MM.1S (cell line): Measurements from ENCODE around the gene RASA1.
A peak's percentile ranks its signal among the peaks of the same experiment; 100 is the strongest.

Source experiments
- DNase-seq: peaks from one replicate; pipeline ENCODE4 v3.0.0-alpha.2; 2015
- H2AFZ ChIP-seq: fragments of 300-600 bp; sonication (generic); 2 replicates; pipeline ENCODE4 v1.6.0; 2016; ENCODE audit warnings: antibody characterized with exemption, low read length
- H3F3A ChIP-seq: fragments of 300-600 bp; sonication (generic); 2 replicates; pipeline ENCODE4 v1.6.1; 2016; ENCODE audit warnings: mild to moderate bottlenecking, antibody characterized with exemption, low read length, moderate library complexity, mixed read lengths; ENCODE audit not compliant: insufficient read depth
- H3K27ac ChIP-seq: fragments of 300-600 bp; sonication (generic); 2 replicates; pipeline ENCODE4 v1.5.1; 2016; ENCODE audit warnings: mild to moderate bottlenecking, low read length
- H3K27me3 ChIP-seq: fragments of 300-600 bp; sonication (generic); replicated peaks from 2 replicates; pipeline ENCODE4 v1.6.0; 2016; ENCODE audit warnings: low read length; ENCODE audit not compliant: insufficient read depth
- H3K36me3 ChIP-seq: fragments of 300-600 bp; sonication (generic); replicated peaks from 2 replicates; pipeline ENCODE4 v1.6.1; 2016; ENCODE audit warnings: mild to moderate bottlenecking, low read length, mixed read lengths; ENCODE audit not compliant: insufficient read depth
- H3K4me1 ChIP-seq: fragments of 300-600 bp; sonication (generic); 2 replicates; pipeline ENCODE4 v1.6.1; 2016; ENCODE audit warnings: low read length, mixed read lengths
- H3K4me2 ChIP-seq: fragments of 300-600 bp; sonication (generic); 2 replicates; pipeline ENCODE4 v1.6.0; 2016; ENCODE audit warnings: low read depth, low read length
- H3K4me3 ChIP-seq: fragments of 300-600 bp; sonication (generic); 2 replicates; pipeline ENCODE4 v1.5.1; 2016; ENCODE audit warnings: low read length, mixed read lengths
- H3K79me2 ChIP-seq: fragments of 300-600 bp; sonication (generic); 2 replicates; pipeline ENCODE4 v1.6.1; 2016; ENCODE audit warnings: mixed run types, low read length, mixed read lengths
- H3K9ac ChIP-seq: fragments of 300-600 bp; sonication (generic); 2 replicates; pipeline ENCODE4 v1.6.1; 2016; ENCODE audit warnings: low read length, mixed read lengths
- H3K9me2 ChIP-seq: fragments of 300-600 bp; sonication (generic); replicated peaks from 2 replicates; pipeline ENCODE4 v1.6.1; 2016; ENCODE audit warnings: mild to moderate bottlenecking, low read length, mixed read lengths; ENCODE audit not compliant: insufficient read depth
- H3K9me3 ChIP-seq: fragments of 300-600 bp; sonication (generic); replicated peaks from 2 replicates; pipeline ENCODE4 v1.6.1; 2016; ENCODE audit warnings: mild to moderate bottlenecking, low read length, mixed read lengths; ENCODE audit not compliant: insufficient read depth
- H4K20me1 ChIP-seq: fragments of 300-600 bp; sonication (generic); 2 replicates; pipeline ENCODE4 v1.6.1; 2016; ENCODE audit warnings: mild to moderate bottlenecking, low read length, moderate library complexity, mixed read lengths; ENCODE audit not compliant: insufficient read depth
- EZH2 ChIP-seq: fragments of 300-600 bp; sonication (generic); optimal IDR thresholded peaks from 2 replicates; pipeline ENCODE3; 2017; ENCODE audit warnings: low read depth, mild to moderate bottlenecking, antibody characterized with exemption, low read length, mixed read lengths
- EZH2phosphoT487 ChIP-seq: fragments of 300-600 bp; sonication (generic); IDR thresholded peaks from 2 replicates; pipeline ENCODE4 v1.6.1; 2018; ENCODE audit warnings: antibody characterized with exemption, low read length
- TF ChIP-seq, protein P1 (sequence below): fragments of 300-600 bp; sonication (generic); IDR thresholded peaks from 2 replicates; pipeline ENCODE4 v1.5.1; 2016; ENCODE audit warnings: antibody characterized with exemption, low read length, mixed read lengths

Gene RASA1

DNA sequence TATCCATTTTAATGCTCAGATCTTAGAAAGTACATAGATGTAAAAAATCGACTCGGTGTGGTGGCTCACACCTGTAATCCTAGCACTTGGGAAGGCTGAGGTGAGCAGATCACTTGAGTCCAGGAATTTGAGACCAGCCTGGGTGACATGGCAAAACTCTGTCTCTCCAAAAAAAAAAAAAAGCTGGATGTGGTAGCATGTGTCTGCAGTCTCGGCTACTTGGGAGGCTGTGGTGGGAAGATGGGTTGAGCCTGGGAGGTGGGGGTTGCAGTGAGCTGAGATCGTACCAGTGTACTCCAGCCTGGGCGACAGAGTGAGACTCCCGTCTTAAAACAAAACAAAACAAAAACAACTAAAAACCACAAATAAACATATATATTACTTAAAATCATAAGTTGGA, 61.4 kb downstream of the RASA1 start:
- Histone ChIP-seq H3F3A (no peaks in the 10 kb centered on the region), H3K9me2 (no peaks in the 10 kb centered on the region), H3K27ac (no peak overlapping the region), H3K4me3 (no peak overlapping the region), H3K9ac (no peak overlapping the region), H3K4me2 (no peak overlapping the region), H4K20me1 (no peaks in the 10 kb centered on the region; the same call in 1 of the 2 replicates), H3K79me2 (peaks cover 66% of the 10 kb centered on the region), H2AFZ (no peak overlapping the region), H3K36me3 (no peaks in the 10 kb centered on the region; the same call in 1 of the 2 replicates), H3K9me3 (no peaks in the 10 kb centered on the region), H3K27me3 (no peaks in the 10 kb centered on the region), H3K4me1 (no peaks in the 10 kb centered on the region)
- no peak for DNase-seq
- no peak for TF ChIP-seq EZH2phosphoT487
- no peak for TF ChIP-seq EZH2
- TF ChIP-seq, protein P1, sequence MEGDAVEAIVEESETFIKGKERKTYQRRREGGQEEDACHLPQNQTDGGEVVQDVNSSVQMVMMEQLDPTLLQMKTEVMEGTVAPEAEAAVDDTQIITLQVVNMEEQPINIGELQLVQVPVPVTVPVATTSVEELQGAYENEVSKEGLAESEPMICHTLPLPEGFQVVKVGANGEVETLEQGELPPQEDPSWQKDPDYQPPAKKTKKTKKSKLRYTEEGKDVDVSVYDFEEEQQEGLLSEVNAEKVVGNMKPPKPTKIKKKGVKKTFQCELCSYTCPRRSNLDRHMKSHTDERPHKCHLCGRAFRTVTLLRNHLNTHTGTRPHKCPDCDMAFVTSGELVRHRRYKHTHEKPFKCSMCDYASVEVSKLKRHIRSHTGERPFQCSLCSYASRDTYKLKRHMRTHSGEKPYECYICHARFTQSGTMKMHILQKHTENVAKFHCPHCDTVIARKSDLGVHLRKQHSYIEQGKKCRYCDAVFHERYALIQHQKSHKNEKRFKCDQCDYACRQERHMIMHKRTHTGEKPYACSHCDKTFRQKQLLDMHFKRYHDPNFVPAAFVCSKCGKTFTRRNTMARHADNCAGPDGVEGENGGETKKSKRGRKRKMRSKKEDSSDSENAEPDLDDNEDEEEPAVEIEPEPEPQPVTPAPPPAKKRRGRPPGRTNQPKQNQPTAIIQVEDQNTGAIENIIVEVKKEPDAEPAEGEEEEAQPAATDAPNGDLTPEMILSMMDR = no peak

DNA sequence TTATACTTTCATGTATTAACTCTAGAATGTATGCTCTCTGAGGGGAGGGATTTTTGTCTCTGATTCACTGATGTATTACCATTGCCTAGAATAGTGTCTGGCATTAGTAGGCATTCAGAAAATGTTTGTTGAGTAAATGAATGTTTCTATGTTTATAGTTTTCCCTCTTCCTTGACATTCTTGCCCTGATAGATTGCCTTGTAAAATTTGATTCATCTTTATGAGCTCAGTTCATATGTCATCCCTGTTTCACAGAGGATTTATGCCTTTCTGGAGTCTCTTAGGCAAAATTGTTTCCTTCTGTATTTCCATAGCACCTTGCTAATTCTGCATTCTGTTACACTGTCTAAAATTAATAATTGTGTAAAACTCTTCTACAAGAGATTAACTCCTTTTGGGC, 72.3 kb downstream of the RASA1 start:
- Histone ChIP-seq H3K9ac (no peak overlapping the region), H3K27ac (peak overlapping the region; percentile 42; the same call in 1 of the 2 replicates), H3K79me2 (0 out of 2 replicates have a peak, but pooled peaks cover 5% of the 10 kb centered on the region), H3K4me1 (peaks cover 11% of the 10 kb centered on the region), H3K9me2 (no peaks in the 10 kb centered on the region), H3K4me3 (peak overlapping the region; percentile 27; the same call in 1 of the 2 replicates), H3K36me3 (peaks cover 11% of the 10 kb centered on the region), H3K9me3 (no peaks in the 10 kb centered on the region), H3F3A (peaks cover 19% of the 10 kb centered on the region), H4K20me1 (no peaks in the 10 kb centered on the region), H3K4me2 (peak overlapping the region; percentile 73), H2AFZ (no peak overlapping the region), H3K27me3 (no peaks in the 10 kb centered on the region)
- no peak for DNase-seq
- TF ChIP-seq EZH2 (no peak), EZH2phosphoT487 (no peak)
- TF ChIP-seq, protein P1 = no peak

DNA sequence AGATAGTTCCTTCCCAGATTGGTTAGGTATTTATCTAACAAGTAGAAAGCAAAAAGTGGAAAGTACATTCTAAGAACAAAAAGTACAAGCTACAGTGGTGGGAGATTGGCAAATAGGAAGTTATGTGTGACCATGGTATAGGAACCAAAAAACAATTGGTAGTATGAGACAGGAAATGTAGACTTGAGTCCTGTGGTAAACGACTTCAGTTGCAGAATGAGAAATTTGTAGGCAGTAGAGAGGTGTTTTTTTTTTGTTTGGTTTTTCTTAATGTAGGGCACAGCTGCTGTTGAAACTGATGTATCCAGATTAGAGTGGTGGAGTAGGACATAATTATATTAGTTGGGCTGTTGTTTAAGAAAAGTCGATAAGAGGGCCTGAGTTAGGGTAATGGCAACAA, 73.0 kb downstream of the RASA1 start:
- Histone ChIP-seq H3K4me1 (peaks cover 11% of the 10 kb centered on the region), H3K4me3 (peak overlapping the region; percentile 27), H3K9ac (peak overlapping the region; percentile 1; the same call in 1 of the 2 replicates), H3K79me2 (0 out of 2 replicates have a peak, but pooled peaks cover 5% of the 10 kb centered on the region), H4K20me1 (no peaks in the 10 kb centered on the region), H3F3A (peaks cover 19% of the 10 kb centered on the region), H3K9me2 (no peaks in the 10 kb centered on the region), H3K27me3 (no peaks in the 10 kb centered on the region), H3K36me3 (peaks cover 11% of the 10 kb centered on the region), H3K9me3 (no peaks in the 10 kb centered on the region), H3K4me2 (peak overlapping the region; percentile 73), H2AFZ (no peak overlapping the region), H3K27ac (peak overlapping the region; percentile 42; the same call in 1 of the 2 replicates)
- peak; percentile 87 for DNase-seq
- TF ChIP-seq EZH2 (no peak), EZH2phosphoT487 (no peak)
- TF ChIP-seq, protein P1 = no peak
